ENCODE measurements around the gene B4GALT5. TPM values are rescaled to one million over a fixed set of nuclear protein-coding genes. Genes with fewer than 3 reads are reported as not detected.
"Not testable (repeated sequence)": the region's sequence is repeated elsewhere in the genome, so short reads cannot be mapped to it uniquely, and the experiment has no call there.

Gene B4GALT5
- polyA plus RNA-seq, 1 of the 3 experiments (the other 2 are of a cell fraction): 35.1 TPM

DNA sequence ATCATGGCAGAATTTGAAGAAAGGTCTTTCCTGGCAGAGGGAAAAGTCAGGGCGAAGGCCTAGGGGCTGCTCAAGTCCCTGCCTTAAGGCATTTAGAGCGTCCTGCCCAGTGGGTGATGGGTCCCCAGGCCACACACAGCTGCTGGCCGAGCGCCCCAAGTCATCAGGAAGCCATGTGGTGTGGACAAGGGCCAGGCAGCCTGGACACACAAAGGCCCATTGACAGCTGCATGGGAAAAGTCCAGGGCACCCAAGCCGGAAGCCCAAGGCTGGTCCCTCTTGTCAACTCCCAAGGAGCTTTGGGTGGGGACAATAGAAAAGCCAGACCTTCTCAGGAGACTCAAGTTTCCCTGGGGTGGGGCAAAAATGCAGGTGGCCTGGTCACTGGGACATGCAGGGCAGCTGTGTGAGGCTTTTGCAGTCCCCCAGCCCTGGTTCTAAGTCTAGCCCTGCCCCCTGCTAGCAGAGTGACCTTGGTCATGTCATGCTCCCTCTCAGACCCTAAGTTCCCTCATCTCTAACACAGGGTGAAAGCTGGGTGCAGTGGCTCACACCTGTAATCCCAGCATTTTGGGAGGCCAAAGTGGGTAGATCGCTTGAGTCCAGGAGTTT lies 101.4 kb downstream of the B4GALT5 start:
- ChIA-PET CTCF (interaction anchor here (0.6 to 18.3 kb wide), 23 partner anchors 9 to 319 kb away, joined by 3 to 556 read pairs (median 4); no protein-coding TSS in a partner anchor), POLR2A (no interaction called here)
- H3K4me3 ChIP-seq (ENCODE audit: low read depth in 2 of 2, low read length in 1 of 2): no peak overlapping the region
- 0 out of 2 replicates have a peak, but pooled peaks cover 5% of the 10 kb centered on the region for H3K27me3 ChIP-seq (ENCODE audit: insufficient read depth)
- H2AFZ ChIP-seq (ENCODE audit: low read depth): no peak overlapping the region
- no peak overlapping the region for H3K27ac ChIP-seq (ENCODE audit: low read depth in 2 of 2, low read length in 1 of 2)
- H3K79me2 ChIP-seq (ENCODE audit: insufficient read depth): no peaks in the 10 kb centered on the region
- H4K20me1 ChIP-seq (ENCODE audit: insufficient read depth): no peaks in the 10 kb centered on the region; the same call in 1 of the 2 replicates
- TF ChIP-seq FOXM1 (IDR thresholded peaks at IDR 0.05; ENCODE audit: low read depth) (no peak), EZH2phosphoT487 (IDR thresholded peaks at IDR 0.05; ENCODE audit: borderline replicate concordance, low read depth) (no peak), TCF12 (IDR thresholded peaks at IDR 0.05) (no peak), RXRA (IDR thresholded peaks at IDR 0.05; ENCODE audit: borderline replicate concordance, low read depth) (no peak)
- no peaks in the 10 kb centered on the region for H3K36me3 ChIP-seq (replicated peaks in 1 of 2; ENCODE audit: control insufficient read depth in 1 of 2, insufficient read depth in 2 of 2, low read length in 1 of 2)
- WGBS (ENCODE audit: low lambda C conversion rate): 88% methylated on average over 5 of the region's 6 CpGs
- no peak overlapping the region for H3K4me2 ChIP-seq
- peaks cover 0 to 10% of the 10 kb centered on the region in 2 experiments; a peak in 1 of 4 replicates for H3K4me1 ChIP-seq (ENCODE audit: control insufficient read depth in 1 of 2, insufficient read depth in 2 of 2, low read depth in 1 of 2, low read length in 1 of 2)
- H3K9ac ChIP-seq: no peak overlapping the region
- no peaks in the 10 kb centered on the region for H3K9me2 ChIP-seq
- no peaks in the 10 kb centered on the region for H3F3A ChIP-seq (replicated peaks; ENCODE audit: insufficient read depth)
- H3K9me3 ChIP-seq: no peaks in the 10 kb centered on the region
- DNase-seq: no peak

DNA sequence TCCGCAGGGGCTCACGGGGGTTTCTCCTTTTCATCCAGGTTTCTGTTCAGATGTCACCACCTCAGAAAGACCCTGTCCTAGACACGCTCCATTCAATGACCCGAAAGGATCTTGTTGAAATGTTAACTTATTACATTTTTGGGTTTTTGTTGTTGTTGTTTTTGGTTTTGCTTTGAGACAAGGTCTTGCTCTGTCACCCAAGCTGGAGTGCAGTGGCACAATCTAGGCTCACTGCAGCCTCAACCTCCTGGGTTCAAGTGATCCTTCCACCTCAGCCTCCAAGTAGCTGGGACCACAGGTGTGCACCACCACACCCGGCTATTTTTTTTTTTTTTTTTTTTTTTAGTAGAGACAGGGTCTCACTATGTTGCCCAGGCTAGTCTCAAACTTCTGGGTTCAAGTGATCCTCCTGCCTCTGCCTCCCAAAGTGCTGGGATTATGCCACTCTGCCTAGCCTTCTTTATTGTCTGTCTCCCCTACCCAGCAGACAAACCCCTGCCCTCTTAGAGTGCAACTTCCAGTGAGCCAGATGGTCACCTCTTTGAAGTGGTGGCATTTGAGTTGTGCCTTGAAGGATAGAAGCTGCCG lies 102.0 kb downstream of the B4GALT5 start:
- Histone ChIP-seq H3K4me3 (ENCODE audit: low read depth in 2 of 2, low read length in 1 of 2) (peak overlapping the region in 1 of 2 experiments; percentile 61; a peak in 2 of 4 replicates), H3K4me2 (peak overlapping the region; percentile 72), H3K4me1 (ENCODE audit: control insufficient read depth in 1 of 2, insufficient read depth in 2 of 2, low read depth in 1 of 2, low read length in 1 of 2) (peaks cover 0 to 10% of the 10 kb centered on the region in 2 experiments; a peak in 1 of 4 replicates)
- H2AFZ ChIP-seq (ENCODE audit: low read depth); H3K9me3 ChIP-seq; POLR2A ChIA-PET; H3K36me3 ChIP-seq (replicated peaks in 1 of 2; ENCODE audit: control insufficient read depth in 1 of 2, insufficient read depth in 2 of 2, low read length in 1 of 2); H4K20me1 ChIP-seq (ENCODE audit: insufficient read depth); H3K9ac ChIP-seq; H3K79me2 ChIP-seq (ENCODE audit: insufficient read depth); H3K27ac ChIP-seq (ENCODE audit: low read depth in 2 of 2, low read length in 1 of 2); H3K27me3 ChIP-seq (ENCODE audit: insufficient read depth); H3K9me2 ChIP-seq; H3F3A ChIP-seq (replicated peaks; ENCODE audit: insufficient read depth); DNase-seq: not testable (repeated sequence)
- CTCF ChIA-PET: interaction anchor here (0.6 to 18.3 kb wide), 23 partner anchors 9 to 319 kb away, joined by 3 to 556 read pairs (median 4); no protein-coding TSS in a partner anchor
- 78% methylated on average over 6 of the region's 6 CpGs for WGBS (ENCODE audit: low lambda C conversion rate)

DNA sequence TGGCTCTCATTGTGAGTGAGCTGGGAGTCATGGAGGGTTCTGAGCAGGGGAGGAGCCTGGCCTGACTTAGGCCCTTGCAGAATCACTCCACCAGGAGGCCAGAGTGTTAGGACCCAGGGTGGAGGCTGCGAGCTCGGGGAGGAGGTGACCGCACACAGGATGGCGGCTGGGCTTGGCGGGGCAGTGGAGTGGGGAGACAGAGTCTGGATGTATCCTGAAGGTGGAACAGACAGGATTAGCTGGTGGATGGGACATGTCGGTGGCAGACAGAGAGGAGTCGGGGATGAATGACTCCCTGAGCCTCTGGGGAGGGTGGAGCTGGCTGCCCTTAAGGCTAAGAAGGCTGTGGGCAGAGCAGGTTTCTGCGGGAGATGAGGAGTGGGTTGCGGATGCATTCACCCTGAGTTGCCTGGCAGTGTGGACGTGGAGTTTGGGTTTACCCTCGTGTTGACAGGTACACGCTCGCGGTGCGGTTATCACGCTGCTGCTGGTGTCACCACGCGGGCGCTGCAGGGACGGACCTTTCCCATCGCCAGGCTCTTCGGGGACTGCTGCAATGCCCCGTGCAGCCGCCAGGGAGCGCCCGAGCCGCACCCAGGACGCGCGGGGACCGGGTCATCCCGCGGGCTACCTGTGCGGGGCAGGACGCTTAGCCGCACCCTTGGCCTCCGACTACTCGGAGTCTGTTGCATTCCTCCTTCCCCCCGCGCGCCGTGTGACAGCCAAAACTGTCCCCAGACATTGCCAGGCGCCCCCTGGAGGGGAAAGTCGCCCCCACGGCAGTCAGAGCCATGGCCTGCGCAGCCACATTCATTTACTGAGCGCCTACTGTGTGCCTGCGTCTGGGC lies 102.8 kb downstream of the B4GALT5 start:
- 29% methylated on average over 18 of the region's 48 CpGs for WGBS (ENCODE audit: low lambda C conversion rate)
- Histone ChIP-seq H3K4me1 (ENCODE audit: control insufficient read depth in 1 of 2, insufficient read depth in 2 of 2, low read depth in 1 of 2, low read length in 1 of 2) (peaks cover 0 to 11% of the 10 kb centered on the region in 2 experiments; a peak in 1 of 4 replicates), H3K4me3 (ENCODE audit: low read depth in 2 of 2, low read length in 1 of 2) (peak overlapping the region; percentile 19 to 61; a peak in 3 of 4 replicates), H3K4me2 (peak overlapping the region; percentile 72), H3K79me2 (ENCODE audit: insufficient read depth) (no peaks in the 10 kb centered on the region), H3K9ac (no peak overlapping the region), H4K20me1 (ENCODE audit: insufficient read depth) (no peaks in the 10 kb centered on the region; the same call in 1 of the 2 replicates), H3K27me3 (ENCODE audit: insufficient read depth) (0 out of 2 replicates have a peak, but pooled peaks cover 5% of the 10 kb centered on the region), H3F3A (replicated peaks; ENCODE audit: insufficient read depth) (no peaks in the 10 kb centered on the region), H3K9me3 (no peaks in the 10 kb centered on the region), H3K36me3 (replicated peaks in 1 of 2; ENCODE audit: control insufficient read depth in 1 of 2, insufficient read depth in 2 of 2, low read length in 1 of 2) (no peaks in the 10 kb centered on the region), H2AFZ (ENCODE audit: low read depth) (peak overlapping the region; percentile 79; the same call in 1 of the 2 replicates), H3K27ac (ENCODE audit: low read depth in 2 of 2, low read length in 1 of 2) (no peak overlapping the region), H3K9me2 (no peaks in the 10 kb centered on the region)
- peak; percentile 91 for DNase-seq
- ChIA-PET CTCF (interaction anchor here (0.6 to 18.3 kb wide), 65 partner anchors 8 to 474 kb away, joined by 3 to 556 read pairs (median 4); partner anchors contain the start of genes B4GALT5 and SLC9A8), POLR2A (interaction anchor here (1.4 kb wide), 1 partner anchor 68 kb away, joined by 4 read pairs; no protein-coding TSS in a partner anchor)
- peak; percentile 75 for TF ChIP-seq MXI1 (IDR thresholded peaks at IDR 0.05; ENCODE audit: low read depth, low read length)
- TF ChIP-seq, protein P1, sequence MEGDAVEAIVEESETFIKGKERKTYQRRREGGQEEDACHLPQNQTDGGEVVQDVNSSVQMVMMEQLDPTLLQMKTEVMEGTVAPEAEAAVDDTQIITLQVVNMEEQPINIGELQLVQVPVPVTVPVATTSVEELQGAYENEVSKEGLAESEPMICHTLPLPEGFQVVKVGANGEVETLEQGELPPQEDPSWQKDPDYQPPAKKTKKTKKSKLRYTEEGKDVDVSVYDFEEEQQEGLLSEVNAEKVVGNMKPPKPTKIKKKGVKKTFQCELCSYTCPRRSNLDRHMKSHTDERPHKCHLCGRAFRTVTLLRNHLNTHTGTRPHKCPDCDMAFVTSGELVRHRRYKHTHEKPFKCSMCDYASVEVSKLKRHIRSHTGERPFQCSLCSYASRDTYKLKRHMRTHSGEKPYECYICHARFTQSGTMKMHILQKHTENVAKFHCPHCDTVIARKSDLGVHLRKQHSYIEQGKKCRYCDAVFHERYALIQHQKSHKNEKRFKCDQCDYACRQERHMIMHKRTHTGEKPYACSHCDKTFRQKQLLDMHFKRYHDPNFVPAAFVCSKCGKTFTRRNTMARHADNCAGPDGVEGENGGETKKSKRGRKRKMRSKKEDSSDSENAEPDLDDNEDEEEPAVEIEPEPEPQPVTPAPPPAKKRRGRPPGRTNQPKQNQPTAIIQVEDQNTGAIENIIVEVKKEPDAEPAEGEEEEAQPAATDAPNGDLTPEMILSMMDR (IDR thresholded peaks at IDR 0.05): peak; percentile 92
- TF ChIP-seq RAD21 (IDR thresholded peaks at IDR 0.05; ENCODE audit: low read length): peak; percentile 93
- TF ChIP-seq FOXJ3 (CRISPR knock-in tag; IDR thresholded peaks at IDR 0.05): no peak
- TF ChIP-seq RCOR1 (IDR thresholded peaks at IDR 0.05; ENCODE audit: low read length): no peak
- TF ChIP-seq, protein P2, sequence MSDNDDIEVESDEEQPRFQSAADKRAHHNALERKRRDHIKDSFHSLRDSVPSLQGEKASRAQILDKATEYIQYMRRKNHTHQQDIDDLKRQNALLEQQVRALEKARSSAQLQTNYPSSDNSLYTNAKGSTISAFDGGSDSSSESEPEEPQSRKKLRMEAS (IDR thresholded peaks at IDR 0.05; ENCODE audit: low read depth): peak; percentile 48; the same call in 1 of the 2 replicates
- TF ChIP-seq SMC3 (IDR thresholded peaks at IDR 0.05; ENCODE audit: low read depth, low read length): peak; percentile 99
- no peak for TF ChIP-seq ELF1 (IDR thresholded peaks at IDR 0.05)
- TF ChIP-seq TAF1 (IDR thresholded peaks at IDR 0.05; ENCODE audit: borderline replicate concordance, low read depth, low read length): no peak

All from SK-N-SH (cell line).